ENCODE data around the gene ANKRD23.

GRCh38 chr2:96877631-96878092, 33.8 kb upstream of the ANKRD23 start:
- TF ChIP-seq TBP (IDR thresholded peaks at IDR 0.05; ENCODE audit: low read depth, low read length) (no peak), EZH2 (IDR thresholded peaks at IDR 0.05; ENCODE audit: low read depth, low read length, severe bottlenecking) (no peak), EP300 (IDR thresholded peaks at IDR 0.05; ENCODE audit: borderline replicate concordance in 1 of 2, low read depth in 2 of 2, low read length in 2 of 2) (no peak), CTCF (IDR thresholded peaks at IDR 0.05; ENCODE audit: control extremely low read depth in 1 of 3, insufficient read depth in 1 of 3, low read depth in 1 of 3, low read length in 3 of 3) (no peak), SIN3A (conservative IDR thresholded peaks at IDR 0.05 in 1 of 2, IDR thresholded peaks at IDR 0.05 in 1 of 2; ENCODE audit: low read depth in 1 of 2, low read length in 2 of 2) (no peak), RXRA (IDR thresholded peaks at IDR 0.05; ENCODE audit: insufficient read depth, low read depth, low read length) (no peak), CHD2 (IDR thresholded peaks at IDR 0.05; ENCODE audit: low read length) (no peak), POLR2AphosphoS5 (IDR thresholded peaks at IDR 0.05; ENCODE audit: low read depth, low read length) (no peak), RAD21 (IDR thresholded peaks at IDR 0.05 in 1 of 2, conservative IDR thresholded peaks at IDR 0.05 in 1 of 2; ENCODE audit: low read depth in 2 of 2, low read length in 2 of 2) (no peak), YY1 (IDR thresholded peaks at IDR 0.05; ENCODE audit: low read depth, low read length) (no peak), GTF2F1 (IDR thresholded peaks at IDR 0.05; ENCODE audit: borderline replicate concordance, low read depth, low read length) (no peak), POLR2A (IDR thresholded peaks at IDR 0.05; ENCODE audit: control extremely low read depth in 1 of 2, low read depth in 2 of 2, low read length in 2 of 2) (no peak), CREB1 (IDR thresholded peaks at IDR 0.05) (no peak), PHF8 (conservative IDR thresholded peaks at IDR 0.05; ENCODE audit: low read depth, low read length) (no peak)

Measured in H1 (cell line).